IMR-90 (cell line): ENCODE measurements around the gene ABLIM3. TPM values are rescaled to one million over a fixed set of nuclear protein-coding genes. Genes with fewer than 3 reads are reported as not detected.

Experiments used
- ATAC-seq: fragments of 200-7000 bp; cut with Tn5 transposase; 2 replicates; pipeline ENCODE4 v1.9.1; 2020; ENCODE audit warnings: low read depth, mild to moderate bottlenecking, moderate library complexity
- BruUV-seq: library from RNA; stranded (reverse); fragments of 400-500 nt; replicated peaks from 2 replicates; lab custom pipeline; 2021; lab: Mats Ljungman, UMichigan
- CTCF ChIA-PET: fragments of 300-600 bp; formaldehyde crosslinking; extraction: SDS; loops from one replicate; lab custom pipeline; 2021; ENCODE audit warnings: antibody characterized with exemption; lab: Yijun Ruan, JAX
- POLR2A ChIA-PET: fragments of 300-600 bp; sonication (Branson Sonifier 250); formaldehyde crosslinking; loops from one replicate; lab custom pipeline; 2022; ENCODE audit warnings: antibody characterized with exemption; ENCODE audit not compliant: unreplicated experiment; lab: Charles Lee
- DNase-seq: peaks from one replicate; pipeline ENCODE4 v3.0.0; 2013
- H2AFZ ChIP-seq: replicated peaks from 2 replicates; pipeline ENCODE3; 2013; ENCODE audit warnings: low read length, mild to moderate bottlenecking; ENCODE audit not compliant: poor library complexity
- H2AK5ac ChIP-seq: 2 replicates; pipeline ENCODE4 v1.6.1; 2013; ENCODE audit warnings: low read depth, low read length, inconsistent platforms
- H2AK9ac ChIP-seq: replicated peaks from 2 replicates; pipeline ENCODE3; 2013; ENCODE audit warnings: mild to moderate bottlenecking, low read depth, low read length, moderate library complexity; ENCODE audit not compliant: poor library complexity
- H2BK120ac ChIP-seq: 2 replicates; pipeline ENCODE4 v1.6.1; 2013; ENCODE audit warnings: low read depth, low read length, inconsistent platforms
- H2BK15ac ChIP-seq: 3 replicates; pipeline ENCODE4 v1.6.1; 2013; ENCODE audit warnings: low read depth, low read length, inconsistent platforms
- H2BK20ac ChIP-seq: 2 replicates; pipeline ENCODE4 v1.6.1; 2013; ENCODE audit warnings: low read depth, mild to moderate bottlenecking, inconsistent platforms, low read length, moderate library complexity
- H2BK5ac ChIP-seq: 2 replicates; pipeline ENCODE4 v1.6.1; 2013; ENCODE audit warnings: mild to moderate bottlenecking, low read depth, low read length, inconsistent platforms; ENCODE audit not compliant: poor library complexity, severe bottlenecking
- H3K14ac ChIP-seq: replicated peaks from 2 replicates; pipeline ENCODE4 v1.6.1; 2013; ENCODE audit warnings: low read depth, low read length, inconsistent platforms
- H3K18ac ChIP-seq: 2 replicates; pipeline ENCODE4 v1.6.1; 2013; ENCODE audit warnings: low read depth, low read length, control low read depth
- H3K23ac ChIP-seq: 2 replicates; pipeline ENCODE4 v1.6.1; 2013; ENCODE audit warnings: low read depth, low read length, inconsistent platforms
- H3K27ac ChIP-seq: 2 replicates; pipeline ENCODE4 v1.5.1; 2013; ENCODE audit warnings: mild to moderate bottlenecking, control low read depth, low read length; ENCODE audit not compliant: insufficient read depth
- H3K27me3 ChIP-seq: 2 replicates; pipeline ENCODE4 v1.6.1; 2013; ENCODE audit warnings: low read length; ENCODE audit not compliant: control insufficient read depth, insufficient read depth
- H3K36me3 ChIP-seq: 2 replicates; pipeline ENCODE4 v1.6.1; 2013; ENCODE audit warnings: low read length, mixed read lengths; ENCODE audit not compliant: control insufficient read depth, insufficient read depth
- H3K4ac ChIP-seq: 2 replicates; pipeline ENCODE4 v1.6.1; 2013; ENCODE audit warnings: low read depth, low read length, inconsistent platforms
- H3K4me1 ChIP-seq: 2 replicates; pipeline ENCODE4 v1.6.1; 2013; ENCODE audit warnings: low read length, mixed read lengths; ENCODE audit not compliant: control insufficient read depth, insufficient read depth
- H3K4me2 ChIP-seq: 2 replicates; pipeline ENCODE4 v1.6.1; 2013; ENCODE audit warnings: low read depth, mild to moderate bottlenecking, control low read depth, low read length, moderate library complexity
- H3K4me3 ChIP-seq: 2 replicates; pipeline ENCODE4 v1.5.1; 2013; ENCODE audit warnings: low read depth, mild to moderate bottlenecking, control low read depth, low read length, moderate library complexity; ENCODE audit not compliant: insufficient read depth
- H3K56ac ChIP-seq: 2 replicates; pipeline ENCODE4 v1.6.1; 2013; ENCODE audit warnings: low read length, inconsistent platforms; ENCODE audit not compliant: insufficient read depth; ENCODE audit errors: extremely low read depth
- H3K79me1 ChIP-seq, 2 experiments: 2 replicates each; pipeline ENCODE4 v1.6.1; 2013; ENCODE audit warnings: low read length in 2 of 2, inconsistent platforms in 1 of 2, low read depth in 1 of 2
- H3K9ac ChIP-seq: 2 replicates; pipeline ENCODE4 v1.6.1; 2013; ENCODE audit warnings: low read depth, low read length, control low read depth
- H3K9me1 ChIP-seq: 2 replicates; pipeline ENCODE4 v1.6.1; 2013; ENCODE audit warnings: low read length, inconsistent platforms; ENCODE audit not compliant: insufficient read depth
- H3K9me3 ChIP-seq: 2 replicates; pipeline ENCODE4 v1.6.1; 2013; ENCODE audit warnings: low read length; ENCODE audit not compliant: control insufficient read depth, insufficient read depth
- H4K20me1 ChIP-seq: 2 replicates; pipeline ENCODE4 v1.6.1; 2013; ENCODE audit warnings: low read length, inconsistent platforms; ENCODE audit not compliant: insufficient read depth
- H4K5ac ChIP-seq: 2 replicates; pipeline ENCODE4 v1.6.1; 2013; ENCODE audit warnings: mild to moderate bottlenecking, low read depth, low read length, control low read depth
- H4K8ac ChIP-seq, 2 experiments: 2 replicates each; pipeline ENCODE4 v1.6.1; 2013; ENCODE audit warnings: low read depth in 2 of 2, low read length in 2 of 2, control low read depth in 1 of 2, inconsistent platforms in 1 of 2
- H4K91ac ChIP-seq: 2 replicates; pipeline ENCODE4 v1.6.1; 2013; ENCODE audit warnings: low read depth, low read length, inconsistent platforms; ENCODE audit not compliant: insufficient read depth
- CEBPB ChIP-seq: IDR thresholded peaks from 2 replicates; pipeline ENCODE4 v1.6.1; 2012; ENCODE audit warnings: low read depth, low read length, improper control_type of control experiment
- MAFK ChIP-seq: IDR thresholded peaks from 2 replicates; pipeline ENCODE4 v1.6.1; 2012; ENCODE audit warnings: low read depth, low read length, improper control_type of control experiment
- MXI1 ChIP-seq: IDR thresholded peaks from 2 replicates; pipeline ENCODE4 v1.6.1; 2012; ENCODE audit warnings: low read depth, mild to moderate bottlenecking, low read length, moderate library complexity, borderline replicate concordance
- NFE2L2 ChIP-seq: fragments of 150-350 bp; IDR thresholded peaks from 2 replicates; pipeline ENCODE4 v1.6.1; 2016; ENCODE audit warnings: low read depth, mild to moderate bottlenecking, low read length
- POLR2A ChIP-seq: IDR thresholded peaks from 2 replicates; pipeline ENCODE4 v1.6.1; 2012; ENCODE audit warnings: mild to moderate bottlenecking, low read depth, low read length
- RAD21 ChIP-seq: IDR thresholded peaks from 2 replicates; pipeline ENCODE4 v1.6.1; 2012; ENCODE audit warnings: low read length, improper control_type of control experiment
- RCOR1 ChIP-seq: IDR thresholded peaks from 2 replicates; pipeline ENCODE4 v1.6.1; 2012; ENCODE audit warnings: mild to moderate bottlenecking, low read length, improper control_type of control experiment; ENCODE audit not compliant: insufficient replicate concordance
- SMC3 ChIP-seq: fragments of 150-350 bp; IDR thresholded peaks from 2 replicates; pipeline ENCODE4 v1.6.1; 2016; ENCODE audit warnings: low read depth, mild to moderate bottlenecking, antibody characterized with exemption, low read length, moderate library complexity
- dilution Hi-C: fragments of 300-500 bp; cut with HindIII; formaldehyde crosslinking; loops from one replicate; pipeline ENCODE4 v1.14.3; 2018; ENCODE audit warnings: low sequenced_read_pairs; ENCODE audit not compliant: unreplicated experiment
- in situ Hi-C: fragments of 300-500 bp; cut with MboI; formaldehyde crosslinking; loops from 3 replicates; pipeline ENCODE4 v1.14.3; 2019; ENCODE audit warnings: low sequenced_read_pairs, inconsistent platforms, mixed read lengths
- intact Hi-C: fragments of 100-400 bp; cut with micrococcal nuclease; formaldehyde crosslinking; loops from 2 replicates; pipeline ENCODE4 v1.10.0; 2022
- polyA plus RNA-seq, 3 experiments: library from polyadenylated mRNA; depleted of rRNA; stranded (reverse); fragments of >200 nt; gene quantifications; 2 replicates each; pipeline ENCODE4 v1.2.3, GENCODE V29; 2012; ENCODE audit warnings: low replicate concordance in 1 of 3
- total RNA-seq: library from RNA; depleted of rRNA; stranded (reverse); fragments of >200 nt; gene quantifications from 2 replicates; pipeline ENCODE4 v1.2.3, GENCODE V29; 2012
- TF ChIP-seq, protein P1 (sequence below): fragments of 150-350 bp; IDR thresholded peaks from 2 replicates; pipeline ENCODE4 v1.6.1; 2016; ENCODE audit warnings: low read depth, mild to moderate bottlenecking, low read length, moderate library complexity, borderline replicate concordance
- TF ChIP-seq, protein P2 (sequence below): fragments of 150-350 bp; IDR thresholded peaks from 2 replicates; pipeline ENCODE4 v1.6.1; 2017; ENCODE audit warnings: mild to moderate bottlenecking, antibody characterized with exemption, low read length, low read depth
- TF ChIP-seq, protein P3 (sequence below): conservative IDR thresholded peaks from 2 replicates; pipeline ENCODE4 v1.5.1; 2012; ENCODE audit warnings: mild to moderate bottlenecking, low read depth, low read length, improper control_type of control experiment

ABLIM3 gene
- total and polyA plus RNA-seq, 2 of the 4 experiments (the other 2 are of a cell fraction): 33.3 to 69.9 TPM

DNA sequence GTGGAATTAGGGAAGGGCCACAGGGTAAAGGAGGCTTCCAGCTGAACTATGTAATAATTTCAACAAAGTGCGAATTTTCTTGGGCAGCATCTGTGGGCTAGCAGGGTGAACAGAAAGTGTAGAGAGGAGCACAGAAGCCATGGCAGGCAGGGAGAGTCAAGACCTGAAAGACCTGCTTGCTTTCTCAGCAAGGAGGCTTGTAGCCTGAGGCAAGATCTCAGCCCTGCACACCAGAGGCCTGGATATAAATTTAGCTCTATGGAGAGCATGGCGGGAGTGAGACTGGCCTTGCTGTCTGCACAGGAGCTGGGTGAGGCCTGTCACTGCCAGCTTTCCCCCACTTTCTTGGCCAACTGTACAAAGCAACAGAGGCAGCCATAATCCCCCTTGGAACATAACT, 46.3 kb upstream of the ABLIM3 start (continued):
- TF ChIP-seq, protein P1, sequence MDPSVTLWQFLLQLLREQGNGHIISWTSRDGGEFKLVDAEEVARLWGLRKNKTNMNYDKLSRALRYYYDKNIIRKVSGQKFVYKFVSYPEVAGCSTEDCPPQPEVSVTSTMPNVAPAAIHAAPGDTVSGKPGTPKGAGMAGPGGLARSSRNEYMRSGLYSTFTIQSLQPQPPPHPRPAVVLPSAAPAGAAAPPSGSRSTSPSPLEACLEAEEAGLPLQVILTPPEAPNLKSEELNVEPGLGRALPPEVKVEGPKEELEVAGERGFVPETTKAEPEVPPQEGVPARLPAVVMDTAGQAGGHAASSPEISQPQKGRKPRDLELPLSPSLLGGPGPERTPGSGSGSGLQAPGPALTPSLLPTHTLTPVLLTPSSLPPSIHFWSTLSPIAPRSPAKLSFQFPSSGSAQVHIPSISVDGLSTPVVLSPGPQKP: no peak
- TF ChIP-seq, protein P2, sequence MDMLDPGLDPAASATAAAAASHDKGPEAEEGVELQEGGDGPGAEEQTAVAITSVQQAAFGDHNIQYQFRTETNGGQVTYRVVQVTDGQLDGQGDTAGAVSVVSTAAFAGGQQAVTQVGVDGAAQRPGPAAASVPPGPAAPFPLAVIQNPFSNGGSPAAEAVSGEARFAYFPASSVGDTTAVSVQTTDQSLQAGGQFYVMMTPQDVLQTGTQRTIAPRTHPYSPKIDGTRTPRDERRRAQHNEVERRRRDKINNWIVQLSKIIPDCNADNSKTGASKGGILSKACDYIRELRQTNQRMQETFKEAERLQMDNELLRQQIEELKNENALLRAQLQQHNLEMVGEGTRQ: no peak

DNA sequence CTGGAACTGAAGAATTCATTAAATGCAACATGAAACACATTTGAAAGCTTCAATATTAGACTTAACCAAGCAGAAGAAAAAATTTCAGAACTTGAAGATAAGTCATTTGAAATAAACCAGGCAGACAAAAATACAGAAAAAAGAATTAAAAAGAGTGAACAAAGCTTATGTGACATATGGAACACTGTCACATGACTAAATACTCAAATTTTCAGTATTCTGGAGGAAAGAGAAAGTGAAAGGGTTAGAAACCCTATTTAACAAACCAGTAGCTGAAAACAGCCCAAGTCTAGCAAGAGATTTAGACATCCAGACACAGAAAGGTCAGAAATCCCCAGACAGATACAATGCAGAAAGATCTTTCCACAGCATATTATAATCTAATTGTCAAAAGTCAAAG, 41.4 kb upstream of the ABLIM3 start:
- no peak overlapping the region for H2BK120ac ChIP-seq
- H3K27me3 ChIP-seq: peaks cover 3% of the 10 kb centered on the region
- H3K27ac ChIP-seq: no peak overlapping the region
- no peak overlapping the region for H3K4ac ChIP-seq
- H3K18ac ChIP-seq: no peak overlapping the region
- H2AK5ac ChIP-seq: no peak overlapping the region
- ChIA-PET CTCF (no interaction called here), POLR2A (no interaction called here)
- H2BK15ac ChIP-seq: no peak overlapping the region
- no peak overlapping the region for H3K56ac ChIP-seq
- H4K5ac ChIP-seq: no peak overlapping the region
- no peak overlapping the region for H2AFZ ChIP-seq
- H4K91ac ChIP-seq: no peak overlapping the region
- H3K36me3 ChIP-seq: no peaks in the 10 kb centered on the region
- peaks cover 3% of the 10 kb centered on the region; the same call in 1 of the 2 replicates for H3K9me3 ChIP-seq
- no peaks in the 10 kb centered on the region for H3K79me1 ChIP-seq
- no peak overlapping the region for H3K14ac ChIP-seq
- H3K9me1 ChIP-seq: no peaks in the 10 kb centered on the region
- no peak overlapping the region for H4K8ac ChIP-seq
- H4K20me1 ChIP-seq: no peaks in the 10 kb centered on the region
- ATAC-seq (no peak), DNase-seq (no peak)
- H3K23ac ChIP-seq: no peak overlapping the region
- dilution Hi-C loops (no loop called here), in situ Hi-C loops (no loop called here), intact Hi-C loops (no loop called here)
- H2BK20ac ChIP-seq: no peak overlapping the region
- no peak overlapping the region for H3K4me3 ChIP-seq
- H2BK5ac ChIP-seq: no peak overlapping the region
- no peaks in the 10 kb centered on the region for H3K4me1 ChIP-seq
- H2AK9ac ChIP-seq: no peak overlapping the region
- no peak overlapping the region for H3K4me2 ChIP-seq
- BruUV-seq: no TSS peak
- H3K9ac ChIP-seq: no peak overlapping the region
- no peak for TF ChIP-seq NFE2L2
- TF ChIP-seq, protein P3, sequence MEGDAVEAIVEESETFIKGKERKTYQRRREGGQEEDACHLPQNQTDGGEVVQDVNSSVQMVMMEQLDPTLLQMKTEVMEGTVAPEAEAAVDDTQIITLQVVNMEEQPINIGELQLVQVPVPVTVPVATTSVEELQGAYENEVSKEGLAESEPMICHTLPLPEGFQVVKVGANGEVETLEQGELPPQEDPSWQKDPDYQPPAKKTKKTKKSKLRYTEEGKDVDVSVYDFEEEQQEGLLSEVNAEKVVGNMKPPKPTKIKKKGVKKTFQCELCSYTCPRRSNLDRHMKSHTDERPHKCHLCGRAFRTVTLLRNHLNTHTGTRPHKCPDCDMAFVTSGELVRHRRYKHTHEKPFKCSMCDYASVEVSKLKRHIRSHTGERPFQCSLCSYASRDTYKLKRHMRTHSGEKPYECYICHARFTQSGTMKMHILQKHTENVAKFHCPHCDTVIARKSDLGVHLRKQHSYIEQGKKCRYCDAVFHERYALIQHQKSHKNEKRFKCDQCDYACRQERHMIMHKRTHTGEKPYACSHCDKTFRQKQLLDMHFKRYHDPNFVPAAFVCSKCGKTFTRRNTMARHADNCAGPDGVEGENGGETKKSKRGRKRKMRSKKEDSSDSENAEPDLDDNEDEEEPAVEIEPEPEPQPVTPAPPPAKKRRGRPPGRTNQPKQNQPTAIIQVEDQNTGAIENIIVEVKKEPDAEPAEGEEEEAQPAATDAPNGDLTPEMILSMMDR: no peak
- no peak for TF ChIP-seq POLR2A
- TF ChIP-seq MAFK: no peak
- no peak for TF ChIP-seq MXI1
- no peak for TF ChIP-seq RAD21
- TF ChIP-seq RCOR1: no peak
- TF ChIP-seq CEBPB: no peak
- TF ChIP-seq SMC3: no peak
- TF ChIP-seq, protein P1: no peak
- TF ChIP-seq, protein P2: no peak
